ENCODE data around the gene ZNF18.

ZNF18 gene

GRCh38 chr17:11969565-11969964, 27.7 kb downstream of the ZNF18 start:
- Histone ChIP-seq H4K20me1 (ENCODE audit: insufficient read depth, low read length) (no peaks in the 10 kb centered on the region), H2AFZ (ENCODE audit: low read length) (no peak overlapping the region), H3K9me3 (replicated peaks; ENCODE audit: insufficient read depth, low read length) (no peaks in the 10 kb centered on the region), H3K9ac (ENCODE audit: low read length) (no peak overlapping the region), H3K79me2 (ENCODE audit: low read length) (no peaks in the 10 kb centered on the region), H3K27me3 (replicated peaks; ENCODE audit: insufficient read depth, low read length) (no peaks in the 10 kb centered on the region), H3F3A (ENCODE audit: insufficient read depth, low read length) (no peaks in the 10 kb centered on the region), H3K36me3 (replicated peaks; ENCODE audit: insufficient read depth, low read length) (no peaks in the 10 kb centered on the region), H3K4me3 (ENCODE audit: low read length) (no peak overlapping the region), H3K9me2 (replicated peaks; ENCODE audit: insufficient read depth, low read length) (no peaks in the 10 kb centered on the region), H3K4me2 (ENCODE audit: low read depth, low read length) (no peak overlapping the region), H3K27ac (ENCODE audit: low read length) (no peak overlapping the region), H3K4me1 (ENCODE audit: low read length) (no peaks in the 10 kb centered on the region)
- no peak for TF ChIP-seq EZH2phosphoT487 (IDR thresholded peaks at IDR 0.05; ENCODE audit: low read length)
- TF ChIP-seq EZH2 (optimal IDR thresholded peaks at IDR 0.05; ENCODE audit: low read depth, low read length), result no peak
- no peak for TF ChIP-seq CTCF (IDR thresholded peaks at IDR 0.05; ENCODE audit: low read length)
- no peak for DNase-seq

DNA sequence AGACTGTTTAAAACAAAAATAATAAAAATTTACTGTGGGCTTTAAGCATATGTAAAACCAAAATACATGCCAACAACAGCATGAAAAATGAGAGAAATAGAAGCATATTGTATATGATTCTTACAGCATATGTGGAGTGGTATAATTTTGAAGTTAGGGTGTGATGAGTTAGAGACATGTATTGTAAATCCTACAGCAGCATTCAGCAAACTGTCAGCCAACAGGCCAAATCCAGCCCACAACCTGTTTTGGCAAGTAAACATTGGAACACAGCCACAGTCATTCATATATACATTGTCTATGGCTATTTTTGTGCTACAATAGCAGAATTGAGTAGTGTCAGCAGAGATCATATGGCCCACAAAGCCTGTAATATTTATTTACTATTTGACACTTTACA, 42.3 kb downstream of the ZNF18 start:
- TF ChIP-seq EZH2phosphoT487 (IDR thresholded peaks at IDR 0.05; ENCODE audit: low read length) (no peak), EZH2 (optimal IDR thresholded peaks at IDR 0.05; ENCODE audit: low read depth, low read length) (no peak), CTCF (IDR thresholded peaks at IDR 0.05; ENCODE audit: low read length) (no peak)
- no peak for DNase-seq

DNA sequence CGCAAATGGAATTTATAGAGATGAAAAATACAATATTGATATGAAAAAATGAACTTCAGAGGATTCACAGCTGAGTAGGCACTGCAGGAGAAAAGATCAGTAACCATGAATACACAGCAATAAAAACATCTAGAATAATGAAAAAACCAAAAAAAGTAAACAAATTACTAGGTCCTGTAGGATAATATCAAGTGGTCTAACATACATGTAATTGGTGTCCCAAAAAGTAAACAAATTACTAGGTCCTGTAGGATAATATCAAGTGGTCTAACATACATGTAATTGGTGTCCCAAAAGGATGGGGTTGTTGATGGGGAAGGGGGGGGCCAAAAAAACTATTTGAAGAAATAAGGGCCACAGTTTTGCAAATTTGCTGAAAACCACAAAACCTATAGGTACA, 43.4 kb downstream of the ZNF18 start:
- no peaks in the 10 kb centered on the region for H3K9me2 ChIP-seq (replicated peaks; ENCODE audit: insufficient read depth, low read length)
- no peak for DNase-seq
- no peaks in the 10 kb centered on the region for H3K9me3 ChIP-seq (replicated peaks; ENCODE audit: insufficient read depth, low read length)
- H3K27ac ChIP-seq (ENCODE audit: low read length), result no peak overlapping the region
- no peak overlapping the region for H3K4me3 ChIP-seq (ENCODE audit: low read length)
- no peaks in the 10 kb centered on the region for H4K20me1 ChIP-seq (ENCODE audit: insufficient read depth, low read length)
- no peaks in the 10 kb centered on the region for H3F3A ChIP-seq (ENCODE audit: insufficient read depth, low read length)
- TF ChIP-seq EZH2phosphoT487 (IDR thresholded peaks at IDR 0.05; ENCODE audit: low read length) (no peak), CTCF (IDR thresholded peaks at IDR 0.05; ENCODE audit: low read length) (no peak), EZH2 (optimal IDR thresholded peaks at IDR 0.05; ENCODE audit: low read depth, low read length) (no peak)
- no peak overlapping the region for H3K9ac ChIP-seq (ENCODE audit: low read length)
- H3K27me3 ChIP-seq (replicated peaks; ENCODE audit: insufficient read depth, low read length), result no peaks in the 10 kb centered on the region
- H2AFZ ChIP-seq (ENCODE audit: low read length), result no peak overlapping the region
- no peak overlapping the region for H3K4me2 ChIP-seq (ENCODE audit: low read depth, low read length)
- no peaks in the 10 kb centered on the region for H3K79me2 ChIP-seq (ENCODE audit: low read length)
- no peaks in the 10 kb centered on the region for H3K36me3 ChIP-seq (replicated peaks; ENCODE audit: insufficient read depth, low read length)
- no peaks in the 10 kb centered on the region for H3K4me1 ChIP-seq (ENCODE audit: low read length)

More for the DNA sequence above, 42.3 kb downstream of the ZNF18 start:
- Histone ChIP-seq H3F3A (ENCODE audit: insufficient read depth, low read length) (no peaks in the 10 kb centered on the region), H3K27me3 (replicated peaks; ENCODE audit: insufficient read depth, low read length) (no peaks in the 10 kb centered on the region), H3K9me2 (replicated peaks; ENCODE audit: insufficient read depth, low read length) (no peaks in the 10 kb centered on the region), H4K20me1 (ENCODE audit: insufficient read depth, low read length) (no peaks in the 10 kb centered on the region), H3K27ac (ENCODE audit: low read length) (no peak overlapping the region), H3K9ac (ENCODE audit: low read length) (no peak overlapping the region), H3K4me2 (ENCODE audit: low read depth, low read length) (no peak overlapping the region), H3K79me2 (ENCODE audit: low read length) (no peaks in the 10 kb centered on the region), H3K4me1 (ENCODE audit: low read length) (no peaks in the 10 kb centered on the region), H3K9me3 (replicated peaks; ENCODE audit: insufficient read depth, low read length) (no peaks in the 10 kb centered on the region), H3K4me3 (ENCODE audit: low read length) (no peak overlapping the region), H3K36me3 (replicated peaks; ENCODE audit: insufficient read depth, low read length) (no peaks in the 10 kb centered on the region), H2AFZ (ENCODE audit: low read length) (no peak overlapping the region)

Measured in MM.1S (cell line).